VCaP (cell line): ENCODE results near the gene TPK1.

Source experiments
- H3K27ac ChIP-seq: fragments of 450-650 bp; 2 replicates; pipeline ENCODE4 v1.5.1; 2017
- TF ChIP-seq, protein P1 (sequence below): fragments of 450-650 bp; conservative IDR thresholded peaks from 2 replicates; pipeline ENCODE4 v1.5.1; 2017; ENCODE audit warnings: mild to moderate bottlenecking, moderate library complexity

TPK1 gene

DNA sequence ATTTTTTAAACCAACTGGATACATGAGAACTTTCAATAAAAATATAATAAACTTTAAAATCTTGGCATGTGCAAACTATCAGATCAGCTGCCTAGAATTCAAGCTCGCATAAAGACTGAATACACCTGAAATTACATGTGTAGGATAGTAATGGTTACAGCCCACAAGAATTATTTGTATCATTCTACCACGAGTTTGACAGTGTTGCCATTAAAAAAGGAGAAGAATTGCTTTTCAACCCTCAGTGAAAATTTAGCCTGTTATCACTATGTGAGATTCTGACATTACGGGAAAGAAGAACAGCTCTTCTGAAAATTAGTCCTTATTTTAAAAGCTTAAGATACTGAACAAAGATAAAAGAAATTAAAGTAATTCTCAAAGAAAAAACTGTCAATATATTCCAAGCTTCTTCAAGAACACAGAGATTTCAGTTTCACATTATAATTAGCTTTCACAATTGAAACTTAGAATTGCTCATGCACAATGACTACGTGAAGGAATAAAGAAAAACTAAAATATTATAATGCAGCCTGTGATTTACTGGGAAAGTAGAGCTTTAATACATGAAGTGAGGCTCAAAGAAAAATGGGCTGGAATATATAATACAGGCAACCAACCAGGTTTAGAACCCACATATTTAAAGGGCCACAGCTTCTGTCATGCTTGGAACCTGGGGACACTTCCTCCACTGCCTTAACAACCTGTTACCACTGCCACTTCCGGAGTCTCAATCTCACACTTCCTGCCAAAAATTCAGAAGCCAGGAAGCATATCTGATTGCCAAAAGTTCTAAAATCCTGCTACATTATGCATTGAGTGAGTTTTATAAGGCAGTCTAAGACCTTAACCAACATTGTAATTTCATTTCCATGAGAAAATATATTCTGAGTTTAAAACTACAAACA is 23.2 kb downstream of the TPK1 start:
- no peak overlapping the region for H3K27ac ChIP-seq
- TF ChIP-seq, protein P1, sequence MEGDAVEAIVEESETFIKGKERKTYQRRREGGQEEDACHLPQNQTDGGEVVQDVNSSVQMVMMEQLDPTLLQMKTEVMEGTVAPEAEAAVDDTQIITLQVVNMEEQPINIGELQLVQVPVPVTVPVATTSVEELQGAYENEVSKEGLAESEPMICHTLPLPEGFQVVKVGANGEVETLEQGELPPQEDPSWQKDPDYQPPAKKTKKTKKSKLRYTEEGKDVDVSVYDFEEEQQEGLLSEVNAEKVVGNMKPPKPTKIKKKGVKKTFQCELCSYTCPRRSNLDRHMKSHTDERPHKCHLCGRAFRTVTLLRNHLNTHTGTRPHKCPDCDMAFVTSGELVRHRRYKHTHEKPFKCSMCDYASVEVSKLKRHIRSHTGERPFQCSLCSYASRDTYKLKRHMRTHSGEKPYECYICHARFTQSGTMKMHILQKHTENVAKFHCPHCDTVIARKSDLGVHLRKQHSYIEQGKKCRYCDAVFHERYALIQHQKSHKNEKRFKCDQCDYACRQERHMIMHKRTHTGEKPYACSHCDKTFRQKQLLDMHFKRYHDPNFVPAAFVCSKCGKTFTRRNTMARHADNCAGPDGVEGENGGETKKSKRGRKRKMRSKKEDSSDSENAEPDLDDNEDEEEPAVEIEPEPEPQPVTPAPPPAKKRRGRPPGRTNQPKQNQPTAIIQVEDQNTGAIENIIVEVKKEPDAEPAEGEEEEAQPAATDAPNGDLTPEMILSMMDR, result no peak

DNA sequence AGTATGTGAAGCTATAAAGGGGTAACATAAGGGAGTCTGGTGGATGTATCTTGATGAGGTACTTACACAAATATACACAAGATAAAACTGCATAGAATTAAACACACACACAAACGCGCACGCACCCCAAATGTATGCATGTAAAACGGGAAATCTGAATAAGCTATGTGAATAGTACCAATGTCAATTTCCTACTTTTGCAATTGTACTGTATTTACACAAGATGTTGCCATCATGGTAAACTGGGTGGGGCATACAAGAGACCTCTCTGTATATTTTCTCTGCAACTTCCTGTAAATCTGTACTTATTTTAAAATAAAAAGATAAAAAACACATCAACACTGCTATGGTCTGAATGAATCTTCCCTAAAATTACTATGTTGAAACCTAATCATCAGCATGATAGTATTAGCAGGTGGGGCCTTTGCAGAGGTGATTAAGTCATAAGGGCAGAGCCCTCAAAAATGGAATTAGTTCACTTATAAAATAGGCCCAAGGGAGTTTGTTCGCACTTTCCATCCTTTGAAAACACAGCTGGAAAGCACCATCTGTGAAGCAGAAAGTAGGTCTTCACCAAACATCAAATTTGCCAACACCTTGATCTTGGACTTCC is 30.1 kb downstream of the TPK1 start:
- TF ChIP-seq, protein P1, result no peak
- no peak overlapping the region for H3K27ac ChIP-seq

DNA sequence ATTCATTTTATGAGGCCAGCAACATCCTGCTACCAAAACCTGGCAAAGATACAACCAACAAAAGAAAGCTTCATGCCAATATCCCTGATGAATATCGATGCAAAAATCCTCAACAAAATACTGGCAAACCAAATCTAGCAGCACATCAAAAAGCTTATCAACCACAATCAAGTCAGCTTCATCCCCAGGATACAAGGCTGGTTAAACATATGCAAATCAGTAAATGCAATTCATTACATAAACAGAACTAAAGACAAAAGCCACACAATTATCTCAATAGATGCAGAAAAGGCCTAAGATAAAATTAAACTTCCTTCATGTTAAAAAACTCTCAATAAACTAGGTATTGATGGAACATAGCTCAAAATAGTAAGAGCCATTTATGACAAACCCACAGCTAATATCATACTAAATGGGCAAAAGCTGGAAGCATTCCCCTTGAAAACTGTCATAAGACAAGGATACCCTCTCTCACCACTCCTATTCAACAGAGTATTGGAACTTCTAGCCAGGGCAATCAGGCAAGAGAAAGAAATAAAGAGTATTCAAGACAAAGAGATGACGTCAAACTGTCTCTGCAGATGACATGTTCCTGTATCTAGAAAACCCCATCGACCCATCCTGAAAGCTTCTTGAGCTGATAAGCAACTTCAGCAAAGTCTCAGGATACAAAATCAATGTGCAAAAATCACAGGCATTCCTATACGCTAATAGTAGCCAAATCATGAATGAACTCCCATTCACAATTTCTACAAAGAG is 35.0 kb downstream of the TPK1 start:
- peak overlapping the region; percentile 66 for H3K27ac ChIP-seq

DNA sequence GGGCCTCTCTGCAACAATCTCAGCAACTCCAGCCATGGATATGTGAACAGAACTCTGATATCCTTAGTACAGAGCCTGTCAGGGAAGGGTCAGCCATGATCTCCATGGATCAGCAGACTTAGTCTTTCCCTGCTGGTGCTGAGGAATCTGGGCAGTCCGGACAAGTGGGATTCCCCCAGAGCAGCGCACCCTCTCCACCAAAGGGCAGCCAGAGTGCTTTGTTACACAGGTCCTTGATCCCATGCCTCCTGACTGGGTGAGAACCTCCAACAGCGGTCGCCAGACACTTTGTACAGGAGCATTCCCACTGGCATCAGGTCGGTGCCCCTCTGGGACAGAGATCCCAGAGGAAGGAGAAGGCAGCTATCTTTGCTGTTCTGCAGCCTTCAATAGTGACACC is 38.9 kb downstream of the TPK1 start:
- TF ChIP-seq, protein P1, result no peak
- no peak overlapping the region for H3K27ac ChIP-seq

DNA sequence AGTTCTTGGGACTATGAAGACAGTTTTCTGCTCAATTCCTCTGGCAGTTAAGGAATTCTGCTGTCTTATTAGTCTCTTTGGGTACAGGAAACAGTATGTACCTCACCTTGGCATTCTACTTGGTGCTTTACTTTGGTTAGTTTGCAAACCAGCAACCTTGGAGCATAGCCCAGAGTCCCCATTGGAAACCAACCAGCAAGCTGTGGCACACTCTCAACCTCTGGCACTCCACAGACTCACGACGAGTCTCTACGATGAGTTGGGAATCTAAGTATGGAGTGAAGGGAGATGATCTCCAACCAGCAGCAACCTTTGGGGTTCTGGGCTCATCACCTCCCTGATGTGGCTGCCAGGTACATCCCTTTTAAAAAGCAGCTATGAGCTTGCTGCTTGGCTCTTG is 43.8 kb downstream of the TPK1 start:
- TF ChIP-seq, protein P1, result no peak

DNA sequence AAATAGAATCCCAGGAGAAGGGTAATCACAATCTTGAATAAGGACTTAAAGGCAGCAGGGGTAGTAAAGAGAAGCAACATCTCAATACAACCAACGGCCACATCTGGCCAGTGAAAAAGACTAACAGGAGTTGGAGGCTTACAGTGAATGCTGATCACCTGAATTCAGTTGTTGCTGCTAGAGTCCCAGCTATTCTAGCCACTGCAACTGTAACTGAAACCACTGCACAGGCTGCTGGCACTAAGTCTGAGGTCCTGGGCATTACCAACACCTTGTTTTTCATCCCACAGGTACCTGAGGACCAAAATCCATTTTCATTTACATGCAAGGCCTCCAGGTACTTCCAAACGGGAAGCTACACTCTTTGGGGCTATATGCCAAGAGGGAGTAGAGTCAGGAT is 44.4 kb downstream of the TPK1 start:
- H3K27ac ChIP-seq, result no peak overlapping the region
- TF ChIP-seq, protein P1, result no peak

More for the DNA sequence above, 43.8 kb downstream of the TPK1 start:
- no peak overlapping the region for H3K27ac ChIP-seq

DNA sequence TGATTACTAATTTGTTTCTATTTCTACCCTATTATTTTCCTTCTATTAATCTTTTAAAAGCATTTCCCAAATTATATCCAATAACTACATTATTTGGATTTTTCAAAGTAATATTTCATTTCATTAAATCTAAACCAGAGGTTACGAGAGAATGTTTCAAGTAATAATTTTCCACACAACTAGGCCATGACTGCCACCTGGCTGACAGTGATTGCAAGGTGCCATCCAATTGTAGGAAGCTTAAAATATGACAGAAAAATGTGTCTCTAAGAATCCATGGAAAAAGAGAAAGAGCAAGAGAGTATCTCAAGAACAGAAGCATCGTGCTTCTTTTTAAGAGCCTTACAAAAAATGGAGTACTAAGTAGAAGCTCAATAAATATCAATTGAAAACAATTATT is 48.7 kb downstream of the TPK1 start:
- TF ChIP-seq, protein P1, result peak; percentile 83
- H3K27ac ChIP-seq, result no peak overlapping the region
